HepG2 (cell line): ENCODE measurements around the gene MIDN.

Source experiments
- ASH2L ChIP-seq: fragments of 300-600, 200-600 bp; sonication (generic); IDR thresholded peaks from 2 replicates; pipeline ENCODE4 v1.7.0; 2017; ENCODE audit warnings: low read depth, mild to moderate bottlenecking, moderate library complexity, mixed read lengths, low read length; ENCODE audit not compliant: insufficient read length
- MXI1 ChIP-seq: IDR thresholded peaks from 3 replicates; pipeline ENCODE4 v1.6.1; 2012; ENCODE audit warnings: low read depth, low read length, inconsistent platforms, borderline replicate concordance
- RARG ChIP-seq: sonication (generic); formaldehyde crosslinking; IDR thresholded peaks from 2 replicates; pipeline ENCODE4 v1.4.0; 2020; ENCODE audit warnings: low read depth, mild to moderate bottlenecking, missing genetic modification reagents
- ZNF251 ChIP-seq: sonication (generic); formaldehyde crosslinking; IDR thresholded peaks from 2 replicates; pipeline ENCODE4 v1.9.0; 2021; ENCODE audit warnings: mild to moderate bottlenecking, missing genetic modification reagents
- ZNF740 ChIP-seq: sonication (generic); formaldehyde crosslinking; IDR thresholded peaks from 2 replicates; pipeline ENCODE4 v1.4.0; 2020; ENCODE audit warnings: missing genetic modification reagents

DNA sequence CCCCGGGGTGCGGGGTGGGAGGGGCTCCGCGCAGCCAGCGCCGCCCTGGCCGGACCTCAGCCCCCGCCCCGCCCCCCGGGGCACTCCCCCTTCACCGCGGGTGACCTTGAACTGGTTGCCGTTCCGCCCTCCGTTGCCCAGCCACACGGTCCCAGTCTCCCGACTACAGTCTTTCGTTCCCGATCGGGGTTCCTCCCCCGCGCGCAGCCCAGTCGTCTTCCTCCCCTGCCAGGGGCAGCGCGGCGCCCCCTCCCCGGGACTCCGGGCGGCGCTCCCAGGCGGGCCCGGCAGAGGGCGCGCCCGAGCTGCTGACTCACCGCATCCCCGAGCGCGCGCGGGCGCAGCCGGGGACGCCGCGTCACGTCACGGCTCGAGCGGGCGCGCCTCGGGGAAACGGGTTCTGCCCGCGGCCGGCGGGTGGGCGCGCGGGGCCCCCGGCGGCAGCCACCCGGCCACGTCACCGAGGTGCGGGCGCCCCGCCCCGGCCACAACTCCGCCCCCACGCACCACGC, 459 bp downstream of the MIDN start:
- TF ChIP-seq MXI1 (no peak), ZNF251 (no peak), RARG (CRISPR knock-in tag) (no peak), ZNF740 (CRISPR knock-in tag) (no peak), ASH2L (peak; percentile 46)
